RWPE2 (cell line): Measurements from ENCODE around the gene LAMA5.

Experiments
- ATAC-seq: fragments of 200-7000 bp; cut with Tn5 transposase; 3 replicates; pipeline ENCODE4 v1.9.1; 2021; ENCODE audit warnings: low read depth
- DNase-seq: peaks from one replicate; pipeline ENCODE4 v3.0.0-alpha.2; 2020; ENCODE audit warnings: low spot score
- H3K27ac ChIP-seq: fragments of 450-650 bp; 2 replicates; pipeline ENCODE4 v1.5.1; 2017; ENCODE audit warnings: mild to moderate bottlenecking; ENCODE audit not compliant: poor library complexity, severe bottlenecking
- H3K27me3 ChIP-seq: fragments of 250-450 bp; sonication (Bioruptor Pico); 2 replicates; pipeline ENCODE4 v1.5.1; 2021; ENCODE audit warnings: mild to moderate bottlenecking, moderate library complexity; ENCODE audit not compliant: insufficient read depth, poor library complexity, severe bottlenecking
- H3K36me3 ChIP-seq: fragments of 250-450 bp; sonication (Bioruptor Pico); 2 replicates; pipeline ENCODE4 v1.5.1; 2020; ENCODE audit warnings: low read depth, mild to moderate bottlenecking, moderate library complexity
- H3K4me1 ChIP-seq: fragments of 250-450 bp; sonication (Bioruptor Pico); 2 replicates; pipeline ENCODE4 v1.5.1; 2021; ENCODE audit warnings: mild to moderate bottlenecking, moderate library complexity; ENCODE audit not compliant: insufficient read depth, poor library complexity, severe bottlenecking
- H3K4me3 ChIP-seq: fragments of 250-450 bp; sonication (Bioruptor Pico); 2 replicates; pipeline ENCODE4 v1.5.1; 2021; ENCODE audit warnings: mild to moderate bottlenecking, moderate library complexity; ENCODE audit not compliant: severe bottlenecking
- H3K9me3 ChIP-seq: fragments of 250-450 bp; sonication (Bioruptor Pico); 2 replicates; pipeline ENCODE4 v1.5.1; 2021; ENCODE audit warnings: mild to moderate bottlenecking, moderate library complexity; ENCODE audit not compliant: severe bottlenecking
- CTCF ChIP-seq: fragments of 450-650 bp; IDR thresholded peaks from one replicate; pipeline ENCODE4 v1.5.1; 2017; ENCODE audit warnings: mild to moderate bottlenecking, moderate library complexity; ENCODE audit not compliant: poor library complexity, severe bottlenecking

LAMA5 gene

GRCh38 chr20:62382306-62383198, 15.4 kb upstream of the LAMA5 start:
- no peaks in the 10 kb centered on the region for H3K9me3 ChIP-seq

DNA sequence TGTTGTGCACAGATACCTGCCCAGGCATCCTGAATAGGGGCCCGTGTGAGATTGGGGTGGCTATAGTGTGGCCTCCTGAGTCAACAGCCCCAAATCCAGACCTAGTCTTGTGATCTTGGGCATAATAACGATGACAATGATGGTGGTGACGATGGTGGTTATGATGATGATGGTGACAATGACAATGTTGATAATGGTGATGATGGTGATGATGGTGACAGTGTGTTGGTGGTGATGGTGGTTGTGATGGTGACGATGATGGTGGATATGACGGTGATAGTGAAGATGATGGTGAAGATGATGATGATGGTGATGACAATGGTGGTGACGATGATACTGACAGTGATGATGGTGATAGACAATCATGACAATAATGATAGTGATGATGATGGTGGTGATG, 14.7 kb upstream of the LAMA5 start:
- Histone ChIP-seq H3K27ac (peak overlapping the region; percentile 95), H3K9me3 (no peaks in the 10 kb centered on the region), H3K4me1 (peaks cover 45% of the 10 kb centered on the region), H3K27me3 (no peaks in the 10 kb centered on the region), H3K4me3 (no peak overlapping the region), H3K36me3 (peaks cover 16% of the 10 kb centered on the region)
- ATAC-seq = no peak
- TF ChIP-seq CTCF = no peak
- DNase-seq = no peak

More at GRCh38 chr20:62382306-62383198, 15.4 kb upstream of the LAMA5 start:
- peak; percentile 64 for ATAC-seq
- H3K27ac ChIP-seq = peak overlapping the region; percentile 84
- TF ChIP-seq CTCF = peak; percentile 100
- DNase-seq = peak; percentile 91
- peaks cover 19% of the 10 kb centered on the region for H3K36me3 ChIP-seq
- H3K4me1 ChIP-seq = peaks cover 38% of the 10 kb centered on the region
- H3K4me3 ChIP-seq = no peak overlapping the region
- no peaks in the 10 kb centered on the region for H3K27me3 ChIP-seq

DNA sequence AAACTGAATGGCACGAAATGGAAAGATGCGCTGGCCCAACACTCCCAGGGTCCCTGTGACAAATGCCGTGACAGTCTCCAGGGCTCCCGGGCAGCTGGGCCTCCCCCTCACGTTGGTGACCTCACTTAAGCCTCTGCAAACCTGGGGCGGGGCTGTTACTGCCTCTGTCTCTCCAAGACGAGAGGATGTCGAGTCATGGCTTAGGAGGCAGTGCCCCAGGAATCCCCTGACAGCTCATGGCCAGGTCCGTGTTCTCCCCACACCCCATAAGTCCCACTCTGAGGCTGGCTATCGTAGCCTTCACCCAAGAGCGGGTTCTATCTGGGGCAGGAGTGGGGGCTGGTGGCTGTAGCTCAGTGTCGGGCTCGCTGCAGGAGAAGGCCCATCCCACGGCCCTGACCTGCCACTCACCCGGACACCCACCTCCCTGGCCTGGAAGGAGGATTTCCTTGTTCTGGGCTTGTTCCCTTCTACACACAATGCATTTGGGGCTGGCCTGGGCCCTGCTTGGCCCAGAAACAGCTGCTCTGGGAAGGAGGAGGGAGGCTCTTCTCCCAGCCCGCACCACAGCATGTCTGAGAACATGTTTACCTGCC, 14.2 kb upstream of the LAMA5 start:
- Histone ChIP-seq H3K4me1 (peaks cover 51% of the 10 kb centered on the region), H3K27ac (peak overlapping the region; percentile 95), H3K36me3 (peaks cover 16% of the 10 kb centered on the region), H3K27me3 (no peaks in the 10 kb centered on the region), H3K9me3 (no peaks in the 10 kb centered on the region), H3K4me3 (no peak overlapping the region)
- ATAC-seq (peak; percentile 37), DNase-seq (peak; percentile 89)
- no peak for TF ChIP-seq CTCF

- ATAC-seq (peak; percentile 67), DNase-seq (no peak)
- Histone ChIP-seq H3K4me3 (no peak overlapping the region), H3K36me3 (0 out of 2 replicates have a peak, but pooled peaks cover 3% of the 10 kb centered on the region), H3K27ac (peak overlapping the region; percentile 95), H3K9me3 (no peaks in the 10 kb centered on the region), H3K4me1 (peaks cover 53% of the 10 kb centered on the region), H3K27me3 (no peaks in the 10 kb centered on the region)
- no peak for TF ChIP-seq CTCF
Observed at GRCh38 chr20:62378215-62378614, 11.1 kb upstream of the LAMA5 start.
